SKM-1 (cell line): ENCODE data around the gene TAAR5.
A peak's percentile ranks its signal among the peaks of the same experiment; 100 is the strongest.
"Not testable (repeated sequence)": the region's sequence is repeated elsewhere in the genome, so short reads cannot be mapped to it uniquely, and the experiment has no call there.

Experiments used
- DNase-seq: peaks from one replicate; lab custom pipeline; 2025; ENCODE audit not compliant: unreplicated experiment; lab: John Stamatoyannopoulos, UW

The TAAR5 gene, protein sequence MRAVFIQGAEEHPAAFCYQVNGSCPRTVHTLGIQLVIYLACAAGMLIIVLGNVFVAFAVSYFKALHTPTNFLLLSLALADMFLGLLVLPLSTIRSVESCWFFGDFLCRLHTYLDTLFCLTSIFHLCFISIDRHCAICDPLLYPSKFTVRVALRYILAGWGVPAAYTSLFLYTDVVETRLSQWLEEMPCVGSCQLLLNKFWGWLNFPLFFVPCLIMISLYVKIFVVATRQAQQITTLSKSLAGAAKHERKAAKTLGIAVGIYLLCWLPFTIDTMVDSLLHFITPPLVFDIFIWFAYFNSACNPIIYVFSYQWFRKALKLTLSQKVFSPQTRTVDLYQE

GRCh38 chr6:132589454-132589853 lies at the start of gene TAAR5:
Gene TAAR5, minus strand, starts transcription at chr6:132589741. Its CDS starts 55 bp downstream, at chr6:132589686.
- DNase-seq, result no peak

DNA sequence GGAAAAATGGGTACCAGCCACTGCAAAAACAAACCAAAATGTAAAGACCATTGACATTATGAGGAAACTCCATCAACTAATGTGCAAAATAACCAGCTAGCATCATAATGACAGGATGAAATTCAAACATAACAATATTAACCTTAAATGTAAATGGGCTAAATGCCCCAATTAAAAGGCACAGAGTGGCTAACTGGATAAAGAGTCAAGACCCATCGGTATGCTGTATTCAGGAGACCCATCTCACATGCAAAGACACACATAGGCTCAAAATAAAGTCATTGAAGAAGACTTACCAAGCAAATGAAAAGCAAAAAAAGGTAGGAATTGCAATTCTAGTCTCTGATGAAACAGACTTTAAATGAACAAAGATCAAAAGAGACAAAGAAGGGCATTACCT lies 47.6 kb upstream of the TAAR5 start:
- not testable (repeated sequence) for DNase-seq

DNA sequence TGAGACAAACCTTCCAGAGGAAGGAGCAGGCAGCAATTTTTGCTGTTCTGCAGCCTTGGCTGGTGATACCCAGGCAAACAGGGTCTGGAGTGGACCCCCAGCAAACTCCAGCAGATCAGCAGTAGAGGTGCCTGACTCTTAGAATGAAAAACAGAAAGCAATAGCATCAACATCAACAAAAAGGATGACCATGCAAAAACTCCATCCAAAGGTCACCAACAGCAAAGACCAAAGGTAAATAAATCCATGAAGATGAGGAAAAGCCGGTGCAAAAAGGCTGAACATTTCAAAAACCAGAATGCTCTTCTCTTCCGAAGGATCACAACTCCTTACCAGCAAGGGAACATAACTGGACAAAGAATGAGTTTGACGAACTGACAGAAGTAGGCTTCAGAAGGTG lies 46.4 kb upstream of the TAAR5 start:
- DNase-seq, result not testable (repeated sequence)

DNA sequence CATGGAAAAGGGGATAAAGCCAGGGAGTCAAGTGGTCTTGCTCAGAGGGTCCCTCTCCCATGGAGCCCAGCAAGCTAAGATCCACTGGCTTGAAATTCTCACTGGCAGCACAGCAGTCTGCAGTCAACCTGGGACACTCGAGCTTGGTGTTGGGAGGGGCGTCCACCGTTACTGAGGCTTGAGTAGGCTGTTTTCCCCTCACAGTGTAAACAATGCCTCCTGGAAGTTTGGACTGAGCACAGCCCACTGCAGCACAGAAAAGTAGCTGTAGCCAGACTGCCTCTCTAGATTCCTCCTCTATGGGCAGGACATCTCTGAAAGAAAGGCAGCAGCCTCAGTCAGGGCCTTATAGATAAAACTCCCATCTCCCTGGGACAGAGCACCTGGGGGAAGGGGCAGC lies 45.7 kb upstream of the TAAR5 start:
- not testable (repeated sequence) for DNase-seq

DNA sequence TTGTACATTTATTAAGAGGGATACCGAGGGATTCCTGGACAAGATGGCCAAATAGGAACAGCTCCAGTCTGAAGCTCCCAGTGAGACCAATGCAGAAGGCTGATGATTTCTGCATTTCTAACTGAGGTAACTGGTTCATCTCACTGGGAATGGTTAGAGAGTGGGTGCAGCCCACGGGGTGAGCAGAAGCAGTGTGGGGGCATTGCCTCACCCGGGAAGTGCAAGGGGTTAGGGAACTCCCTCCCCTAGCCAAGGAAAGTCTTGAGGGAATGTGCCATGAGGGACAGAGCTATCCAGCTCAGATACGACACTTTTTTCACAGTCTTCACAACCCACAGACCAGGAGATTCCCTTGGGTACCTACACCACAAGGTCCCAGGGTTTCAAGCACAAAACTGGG lies 45.3 kb upstream of the TAAR5 start:
- DNase-seq, result no peak

DNA sequence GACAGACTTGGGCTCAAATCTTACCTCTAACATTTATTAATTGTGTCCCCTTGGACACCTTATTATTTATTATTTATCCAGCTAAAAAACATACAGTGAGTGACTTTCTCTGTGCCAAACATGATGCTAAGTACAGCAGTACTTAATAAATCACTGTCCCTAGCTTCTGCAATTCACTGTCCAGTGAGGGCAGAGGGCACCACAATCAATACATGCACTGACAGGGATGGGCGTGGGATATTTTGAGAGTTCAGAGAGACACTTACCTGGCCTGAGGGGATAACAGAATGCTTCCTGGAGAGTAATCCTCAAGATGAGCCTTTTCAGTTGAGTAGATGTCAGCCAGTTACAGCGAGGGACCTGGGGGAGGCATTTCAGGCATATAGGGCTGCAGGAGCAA lies 43.8 kb upstream of the TAAR5 start:
- DNase-seq, result no peak

DNA sequence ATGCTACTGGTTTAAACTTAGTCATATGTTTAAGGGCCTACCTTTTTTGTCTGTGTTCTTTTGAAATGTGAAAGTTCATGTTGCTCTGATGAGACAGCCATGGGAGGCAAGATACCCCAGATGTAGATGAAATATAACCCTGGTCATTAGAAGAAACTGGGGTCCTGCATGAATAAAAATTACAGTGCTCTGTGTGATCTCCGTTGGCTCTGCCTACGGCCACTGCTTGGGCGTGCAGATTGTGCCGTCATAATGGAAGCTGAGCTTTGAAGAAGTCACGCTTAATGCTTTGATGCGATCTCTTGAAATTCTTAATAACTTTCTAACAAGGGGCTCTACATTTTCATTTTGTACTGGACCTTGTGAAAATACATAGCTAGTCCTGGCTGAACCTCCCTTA lies 34.6 kb upstream of the TAAR5 start, which contains the start of gene TAAR2:
Gene TAAR2, minus strand, starts transcription at position 101 of the 400 bp plus-strand sequence. Its CDS starts 0 bp downstream, at position 101.
- no peak for DNase-seq

DNA sequence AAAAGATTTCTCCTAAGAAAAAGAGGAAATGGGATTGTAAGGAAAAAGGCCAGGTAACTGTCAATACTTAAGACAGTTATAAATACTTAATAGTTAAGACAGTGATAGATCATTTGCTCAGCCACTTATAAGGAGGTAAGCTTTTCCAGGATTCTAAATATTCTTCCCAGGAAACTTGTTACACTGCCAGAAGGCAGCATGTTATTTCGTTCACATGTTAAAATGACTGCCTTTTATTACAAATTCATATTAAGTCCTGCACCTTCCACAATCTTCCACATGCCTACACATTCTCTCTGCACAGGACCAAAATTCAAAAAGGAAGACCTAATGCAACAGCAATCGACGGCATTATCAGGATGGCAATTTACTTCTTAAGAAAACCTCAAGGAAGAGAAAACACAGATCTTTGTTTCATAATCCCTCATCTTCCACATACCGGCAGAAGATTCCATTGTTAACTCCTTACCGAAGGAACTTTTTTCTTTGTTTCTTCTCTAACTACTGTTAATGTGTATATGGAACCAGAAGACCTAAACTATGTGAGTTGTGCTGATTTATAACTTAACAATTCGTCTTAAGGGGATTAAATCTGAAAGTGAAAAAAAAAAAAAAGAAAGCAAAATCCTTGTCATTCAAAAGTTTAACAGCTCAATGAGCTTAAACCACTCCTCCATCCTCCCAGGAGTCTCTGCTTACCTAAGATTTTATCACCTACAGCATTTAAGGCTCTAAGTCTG lies 33.7 kb upstream of the TAAR5 start:
- DNase-seq, result no peak

DNA sequence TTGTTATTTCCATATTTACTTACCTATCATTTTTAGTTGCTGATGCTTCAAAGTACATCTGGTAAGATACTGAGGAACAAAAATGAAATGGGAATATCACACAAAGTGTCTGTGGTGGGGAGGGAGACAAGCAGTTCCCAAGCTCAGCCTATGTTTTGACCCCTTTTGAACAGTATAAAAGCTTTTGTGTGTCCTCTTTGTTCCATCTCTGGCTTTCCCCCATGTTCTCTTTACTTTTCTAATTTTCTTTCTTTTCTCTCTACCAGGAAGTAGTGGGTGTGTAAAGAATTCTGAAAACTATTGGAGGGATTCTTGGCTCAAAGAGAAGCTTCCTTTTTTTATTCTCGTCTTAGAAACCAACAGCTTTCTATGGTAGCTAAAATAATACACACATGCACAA lies 27.1 kb upstream of the TAAR5 start:
- no peak for DNase-seq

DNA sequence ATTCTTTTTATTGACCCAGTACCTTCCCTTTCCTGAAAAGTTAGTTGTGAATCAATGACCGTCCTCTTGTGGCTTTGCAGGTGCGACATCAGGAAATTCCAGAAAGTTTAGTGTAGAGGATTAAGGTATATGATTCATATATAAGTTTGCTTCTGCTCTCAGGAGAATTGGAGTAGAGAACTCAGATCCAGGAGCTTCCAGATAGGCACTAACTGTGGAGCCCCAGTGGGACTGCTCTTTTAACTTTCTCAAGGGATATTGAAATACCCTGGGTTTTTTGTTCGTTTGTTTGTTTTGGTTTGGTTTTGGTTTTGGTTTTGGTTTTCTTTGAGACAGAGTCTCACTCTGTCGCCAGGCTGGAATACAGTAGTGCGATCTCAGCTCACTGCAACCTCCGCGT lies 25.0 kb upstream of the TAAR5 start:
- no peak for DNase-seq

- no peak for DNase-seq
Observed at GRCh38 chr6:132612449-132613108, 23.0 kb upstream of the TAAR5 start.

DNA sequence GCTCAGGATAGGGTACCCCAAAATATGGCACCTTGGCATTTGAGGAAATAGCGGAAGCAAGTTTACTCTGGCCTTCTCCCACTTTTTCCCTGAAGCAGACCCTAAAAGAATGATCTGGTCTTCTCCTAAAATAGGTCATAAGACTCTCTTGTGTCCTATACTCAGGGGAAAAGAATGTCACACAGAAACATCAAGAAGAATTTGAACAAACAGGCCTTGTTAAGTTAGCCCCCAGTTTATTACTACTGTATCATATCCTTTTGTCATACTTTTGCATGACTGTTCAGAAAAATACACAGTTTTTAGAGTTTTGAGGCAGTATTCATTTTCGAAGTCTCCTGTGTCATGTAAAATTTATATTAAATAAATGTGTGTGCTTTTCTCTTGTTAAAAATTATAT lies 22.1 kb upstream of the TAAR5 start:
- no peak for DNase-seq

DNA sequence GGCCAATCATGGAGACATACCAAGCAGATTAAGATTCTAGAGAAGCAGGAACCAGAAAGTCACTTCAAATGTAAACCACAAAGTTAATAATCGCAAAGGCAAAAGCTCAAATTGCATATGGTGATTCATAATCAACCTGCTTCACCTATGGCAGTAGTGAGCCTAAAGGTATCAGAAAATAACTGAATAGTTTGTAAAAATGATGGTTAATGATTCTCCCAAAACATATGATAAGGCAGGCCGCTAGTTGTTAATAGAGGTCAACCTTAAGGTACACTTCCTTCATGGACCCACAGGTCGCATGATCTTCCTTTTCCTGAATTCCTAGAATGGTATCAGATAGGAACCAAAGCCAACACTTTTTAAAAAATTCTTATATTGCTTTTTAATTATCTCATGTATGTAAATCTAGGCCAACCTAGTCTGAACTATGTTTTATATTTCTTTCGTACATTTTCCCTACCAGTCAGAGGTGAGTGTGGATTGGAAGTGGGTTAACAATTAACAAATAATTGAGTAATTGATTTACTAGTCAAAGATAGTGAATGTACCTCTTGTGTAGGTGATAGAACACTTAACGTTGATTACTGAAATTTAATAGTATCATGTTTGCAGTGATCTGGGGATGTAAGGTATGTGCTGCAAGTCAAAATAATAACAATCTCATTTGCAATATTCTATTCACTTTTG lies 18.1 kb upstream of the TAAR5 start:
- no peak for DNase-seq

DNA sequence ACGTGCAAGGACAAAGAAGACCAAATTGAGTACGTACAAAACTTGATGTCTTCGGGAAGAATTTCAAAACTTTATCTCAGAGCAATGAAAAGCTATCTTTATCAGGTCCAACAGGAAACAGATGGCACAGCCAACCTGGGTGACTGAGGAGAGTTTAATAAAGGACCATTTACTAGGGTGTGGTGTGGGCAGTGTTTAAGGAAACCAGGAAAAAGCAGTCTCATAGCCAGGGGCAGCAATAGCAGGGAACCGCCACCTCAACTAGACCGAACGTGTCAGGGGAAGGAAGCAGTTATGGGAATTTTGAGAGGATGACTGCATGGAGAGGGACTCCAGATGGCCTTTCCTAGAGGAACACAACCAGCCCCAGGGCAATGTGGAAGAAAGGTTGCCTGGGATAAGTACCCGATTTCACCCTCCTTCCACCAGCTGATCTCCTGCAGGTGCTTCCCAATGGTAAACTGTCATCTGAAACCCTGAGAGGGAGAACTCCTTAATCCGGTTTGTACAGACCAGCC lies 15.2 kb upstream of the TAAR5 start:
- DNase-seq, result no peak

- DNase-seq, result not testable (repeated sequence)
Observed at GRCh38 chr6:132600900-132601299, 11.4 kb upstream of the TAAR5 start.

GRCh38 chr6:132598473-132598872 lies 8.9 kb upstream of the TAAR5 start:
- peak; percentile 13 for DNase-seq

- no peak for DNase-seq
Observed at GRCh38 chr6:132596201-132596600, 6.7 kb upstream of the TAAR5 start.

DNA sequence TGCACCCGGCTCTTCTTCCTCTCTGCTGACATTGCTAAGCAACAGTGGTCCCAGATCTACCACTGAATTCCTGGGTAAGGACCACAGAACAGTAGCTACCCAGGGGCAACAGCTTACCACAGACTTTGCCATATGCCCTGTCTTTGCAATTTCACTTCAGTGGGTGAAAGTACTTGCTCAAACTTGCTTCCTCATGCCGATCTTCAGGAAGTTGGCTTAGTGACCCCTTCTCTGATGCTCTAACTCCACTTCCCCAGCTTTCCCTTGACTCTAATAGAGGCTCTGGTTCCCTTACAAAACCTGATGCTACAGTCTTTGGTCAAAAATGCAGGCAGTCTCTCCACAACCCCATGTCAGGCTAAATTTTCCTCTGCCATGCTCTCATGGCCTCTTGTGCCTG lies 3.3 kb upstream of the TAAR5 start:
- peak; percentile 76 for DNase-seq

DNA sequence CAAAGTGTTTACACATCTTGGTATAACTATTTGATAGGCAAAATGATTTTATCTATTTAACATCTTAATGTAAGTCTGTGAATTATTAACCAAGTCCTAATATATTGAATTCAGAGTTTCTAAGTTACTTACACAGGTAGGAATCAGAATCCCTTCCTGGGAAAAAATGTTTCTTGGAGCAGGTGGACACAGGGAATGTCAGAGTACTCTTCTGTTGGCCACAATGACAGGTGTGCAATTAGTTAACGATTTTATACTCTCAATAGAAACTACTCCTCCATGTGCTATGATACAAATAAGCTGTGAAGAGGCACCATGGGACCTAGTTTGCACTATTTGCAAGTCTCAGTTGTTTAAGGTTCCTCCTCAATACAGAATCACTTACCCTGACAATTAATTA lies 821 bp upstream of the TAAR5 start:
- DNase-seq, result no peak

- DNase-seq, result peak; percentile 82
Observed at GRCh38 chr6:132587424-132587823, 2.1 kb downstream of the TAAR5 start.

DNA sequence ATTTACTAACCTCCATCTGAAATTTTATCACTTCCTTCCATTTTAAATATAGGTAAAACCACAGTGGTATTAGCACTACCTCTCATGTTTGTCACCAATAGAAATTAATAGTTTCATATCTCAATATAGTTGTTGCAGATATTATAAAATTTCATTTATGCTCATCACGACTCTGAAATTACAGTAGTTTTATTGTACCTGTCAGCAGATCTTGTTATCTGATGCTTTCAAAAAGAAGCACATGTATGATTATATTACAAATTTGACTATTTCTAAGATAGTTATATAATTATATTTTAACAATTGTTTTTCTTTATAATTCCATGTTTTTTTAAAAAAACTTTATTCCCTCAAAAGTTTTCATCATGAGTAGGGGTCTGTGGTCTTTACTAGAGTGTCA lies 4.8 kb downstream of the TAAR5 start:
- DNase-seq, result no peak
